HG02763 (cell line): ENCODE data around the gene RAB11FIP4.
"Not testable (repeated sequence)": the region's sequence is repeated elsewhere in the genome, so short reads cannot be mapped to it uniquely, and the experiment has no call there.

Experiments used
- ATAC-seq: cut with Tn5 transposase; IDR thresholded peaks from one replicate; pipeline ENCODE4 v1.9.1; 2021; ENCODE audit warnings: mild to moderate bottlenecking, moderate library complexity; ENCODE audit not compliant: unreplicated experiment

RAB11FIP4 gene

GRCh38 chr17:31391496-31391949, at the start of gene RAB11FIP4:
Gene RAB11FIP4 (plus strand): TSS chr17:31391675. CDS start chr17:31391853, 178 bp downstream.
- ATAC-seq, result no peak

DNA sequence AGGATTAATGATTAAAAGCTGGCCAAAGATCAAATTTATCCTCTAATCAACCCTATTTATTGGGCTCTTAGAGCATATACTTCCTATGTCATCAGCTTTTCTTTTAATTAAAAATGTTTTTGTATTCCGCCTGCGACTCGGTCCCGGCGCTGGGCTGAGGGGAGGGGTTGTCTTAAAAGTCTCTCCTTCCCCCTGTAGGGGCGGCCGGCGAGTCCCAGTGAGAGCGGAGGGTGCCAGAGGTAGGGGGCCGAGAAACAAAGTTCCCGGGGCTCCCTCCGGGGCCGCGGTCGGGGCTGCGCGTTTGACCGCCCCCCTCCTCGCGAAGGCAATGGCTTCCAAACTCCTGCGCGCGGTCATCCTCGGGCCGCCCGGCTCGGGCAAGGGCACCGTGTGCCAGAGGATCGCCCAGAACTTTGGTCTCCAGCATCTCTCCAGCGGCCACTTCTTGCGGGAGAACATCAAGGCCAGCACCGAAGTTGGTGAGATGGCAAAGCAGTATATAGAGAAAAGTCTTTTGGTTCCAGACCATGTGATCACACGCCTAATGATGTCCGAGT, 46.2 kb upstream of the RAB11FIP4 start:
- not testable (repeated sequence) for ATAC-seq

GRCh38 chr17:31349454-31349853, 42.0 kb upstream of the RAB11FIP4 start:
- ATAC-seq, result no peak

DNA sequence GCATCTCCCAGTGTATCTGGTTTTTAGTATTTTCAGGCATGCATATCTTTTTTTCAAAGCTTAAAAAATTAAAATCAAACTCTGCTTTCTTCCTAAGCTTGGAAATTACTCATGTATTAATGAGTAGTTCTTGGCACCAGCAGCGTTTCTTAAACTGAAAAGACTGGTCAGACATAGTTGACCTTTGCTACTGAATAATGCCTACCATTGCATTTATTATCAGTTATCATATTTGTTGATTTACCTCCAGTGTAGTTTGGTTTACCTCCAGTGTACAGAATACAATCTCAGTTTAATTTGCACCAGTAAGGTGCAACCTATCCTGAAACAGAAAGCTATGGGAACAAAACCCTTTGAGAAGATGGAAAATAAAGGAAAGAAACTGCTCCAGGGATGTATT, 35.5 kb upstream of the RAB11FIP4 start:
- no peak for ATAC-seq

GRCh38 chr17:31357091-31357490, 34.4 kb upstream of the RAB11FIP4 start:
- ATAC-seq, result no peak

GRCh38 chr17:31357839-31358394, 33.6 kb upstream of the RAB11FIP4 start:
- no peak for ATAC-seq

GRCh38 chr17:31364012-31364411, 27.5 kb upstream of the RAB11FIP4 start:
- ATAC-seq, result no peak

DNA sequence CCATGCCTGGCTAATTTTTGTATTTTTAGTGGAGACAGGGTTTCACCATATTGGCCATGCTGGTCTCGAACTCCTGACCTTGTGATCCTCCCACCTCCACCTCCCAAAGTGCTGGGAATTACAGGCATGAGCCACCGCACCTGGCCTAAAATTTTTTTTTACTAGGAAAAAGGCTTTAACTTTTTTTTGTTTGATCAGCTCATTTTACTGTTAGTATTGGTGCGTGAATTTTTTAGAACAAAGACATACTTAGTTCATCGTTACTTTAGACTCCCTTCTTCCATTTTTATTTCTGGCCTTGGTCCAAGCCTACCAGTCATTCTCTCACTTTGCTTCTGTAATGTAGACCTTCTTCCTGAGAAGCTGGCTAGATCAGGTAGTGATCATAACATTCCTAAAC, 25.4 kb upstream of the RAB11FIP4 start:
- ATAC-seq, result no peak

DNA sequence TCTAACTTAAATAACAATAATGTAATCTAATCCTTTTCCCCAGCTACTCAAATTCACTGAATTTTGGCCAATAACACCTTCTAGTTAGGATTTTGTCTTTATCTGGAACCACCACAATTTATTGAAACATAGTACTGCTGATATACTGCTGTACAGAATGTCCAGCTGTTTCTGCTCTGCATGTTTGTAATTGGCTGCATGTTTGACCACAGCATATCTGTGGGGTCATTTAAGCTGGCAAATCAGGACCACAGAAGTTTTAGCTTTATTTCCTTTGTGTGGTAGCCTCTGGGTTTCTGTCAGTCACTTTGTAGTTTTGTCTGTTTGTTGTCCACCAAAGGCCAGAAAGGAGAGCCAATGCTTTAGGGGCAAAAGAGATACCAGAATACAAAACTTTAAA, 22.2 kb upstream of the RAB11FIP4 start:
- no peak for ATAC-seq

- ATAC-seq, result no peak
Measured at GRCh38 chr17:31371511-31372097, 19.9 kb upstream of the RAB11FIP4 start.

DNA sequence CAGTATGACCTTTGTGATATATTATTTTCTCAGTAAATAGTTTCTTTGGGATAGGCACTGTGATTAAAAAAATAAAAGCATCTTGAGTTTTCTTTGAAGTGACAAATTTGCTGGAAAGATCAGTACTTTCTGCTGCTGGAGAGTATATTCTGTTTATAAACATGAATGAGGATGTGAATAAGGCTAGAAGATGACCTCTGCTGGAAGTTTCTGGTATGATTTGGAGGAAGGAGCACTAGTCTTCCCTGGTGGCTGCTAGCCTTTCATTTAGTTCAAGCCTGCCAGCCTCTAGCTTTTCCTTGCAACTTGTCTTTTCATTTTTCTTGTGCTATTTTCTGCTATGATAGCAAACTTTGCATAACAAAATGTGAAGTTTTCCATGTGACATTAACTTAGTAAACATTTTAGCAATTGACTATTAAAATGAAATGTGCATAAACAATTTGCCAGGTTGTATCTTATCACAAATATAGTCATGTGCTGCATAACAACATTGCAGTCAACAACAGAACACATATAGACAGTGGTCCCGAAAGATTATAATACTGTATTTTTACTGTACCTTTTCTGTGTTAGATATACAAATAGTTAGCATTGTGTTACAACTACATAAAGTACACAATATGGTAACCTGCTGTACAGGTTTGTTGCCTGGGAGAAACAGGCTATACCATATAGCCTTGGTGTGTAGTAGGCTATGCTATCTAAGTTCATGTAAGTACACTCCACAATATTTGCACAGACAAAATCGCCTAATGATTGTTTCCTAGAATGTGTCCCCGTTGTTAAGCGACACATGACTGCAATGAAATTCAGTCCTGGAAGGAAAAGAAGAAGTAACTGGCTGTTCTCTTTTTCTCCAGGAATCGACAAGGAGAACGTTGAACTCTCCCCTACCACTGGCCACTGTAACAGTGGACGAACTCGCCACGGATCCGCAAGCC, 18.1 kb upstream of the RAB11FIP4 start:
- ATAC-seq, result no peak

DNA sequence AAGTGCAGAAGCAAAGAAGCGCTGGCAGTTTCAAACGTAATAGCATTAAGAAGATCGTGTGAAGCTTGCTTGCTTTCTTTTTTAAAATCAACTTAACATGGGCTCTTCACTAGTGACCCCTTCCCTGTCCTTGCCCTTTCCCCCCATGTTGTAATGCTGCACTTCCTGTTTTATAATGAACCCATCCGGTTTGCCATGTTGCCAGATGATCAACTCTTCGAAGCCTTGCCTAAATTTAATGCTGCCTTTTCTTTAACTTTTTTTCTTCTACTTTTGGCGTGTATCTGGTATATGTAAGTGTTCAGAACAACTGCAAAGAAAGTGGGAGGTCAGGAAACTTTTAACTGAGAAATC, 17.4 kb upstream of the RAB11FIP4 start:
- no peak for ATAC-seq

- no peak for ATAC-seq
Measured at GRCh38 chr17:31374503-31374902, 17.0 kb upstream of the RAB11FIP4 start.

- ATAC-seq, result no peak
Measured at GRCh38 chr17:31378638-31379037, 12.8 kb upstream of the RAB11FIP4 start.

- no peak for ATAC-seq
Measured at GRCh38 chr17:31379597-31380205, 11.8 kb upstream of the RAB11FIP4 start.

DNA sequence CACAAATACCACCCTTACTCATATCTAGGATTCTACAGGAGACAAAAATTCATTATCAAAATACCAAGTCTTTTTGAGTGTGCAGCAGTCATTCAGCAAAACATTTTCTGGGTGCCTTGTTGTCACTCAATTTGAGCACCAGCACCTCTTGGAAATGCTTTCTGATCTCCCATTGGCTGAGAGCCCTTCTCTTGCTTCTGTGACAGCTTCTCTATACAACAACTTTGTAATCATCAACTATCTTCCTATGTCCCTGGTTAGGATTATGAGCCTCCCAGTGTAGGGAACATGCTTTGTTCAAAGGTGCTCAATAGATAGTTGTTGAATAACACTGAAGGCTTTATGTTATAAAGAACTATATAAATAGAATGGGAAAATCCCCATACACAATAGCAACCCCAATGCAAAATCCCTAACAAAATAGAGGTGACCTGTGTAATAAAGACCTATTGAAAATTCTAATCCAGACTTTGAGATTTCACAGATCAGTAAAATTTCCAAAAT, 10.3 kb upstream of the RAB11FIP4 start:
- no peak for ATAC-seq

DNA sequence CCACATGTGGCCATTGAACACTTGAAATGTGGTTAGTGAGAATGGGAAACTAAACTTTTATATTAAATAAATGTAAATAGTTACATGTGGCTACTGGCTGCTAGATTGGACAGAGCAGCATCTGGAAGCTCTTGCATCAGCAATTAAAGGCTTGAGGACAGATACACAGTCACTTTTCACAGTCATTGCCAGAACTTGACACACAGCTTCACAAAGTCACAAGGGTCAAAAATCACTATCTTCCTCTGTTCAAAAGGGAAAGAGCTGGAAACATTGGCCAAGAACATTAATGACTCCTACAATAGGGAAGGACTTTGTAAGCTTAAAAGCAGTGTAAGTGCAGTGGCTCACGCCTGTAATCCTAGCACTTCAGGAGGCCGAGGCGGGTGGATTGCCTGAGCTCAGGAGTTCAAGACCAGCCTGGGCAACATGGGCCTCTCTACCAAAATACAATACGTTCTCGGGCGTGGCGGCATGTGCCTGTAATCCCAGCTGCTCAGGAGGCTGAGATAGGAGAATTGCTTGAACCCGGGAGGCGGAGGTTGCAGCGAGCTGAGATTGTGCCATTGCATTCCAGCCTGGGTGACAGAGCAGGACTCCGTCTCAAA, 8.7 kb upstream of the RAB11FIP4 start:
- not testable (repeated sequence) for ATAC-seq

DNA sequence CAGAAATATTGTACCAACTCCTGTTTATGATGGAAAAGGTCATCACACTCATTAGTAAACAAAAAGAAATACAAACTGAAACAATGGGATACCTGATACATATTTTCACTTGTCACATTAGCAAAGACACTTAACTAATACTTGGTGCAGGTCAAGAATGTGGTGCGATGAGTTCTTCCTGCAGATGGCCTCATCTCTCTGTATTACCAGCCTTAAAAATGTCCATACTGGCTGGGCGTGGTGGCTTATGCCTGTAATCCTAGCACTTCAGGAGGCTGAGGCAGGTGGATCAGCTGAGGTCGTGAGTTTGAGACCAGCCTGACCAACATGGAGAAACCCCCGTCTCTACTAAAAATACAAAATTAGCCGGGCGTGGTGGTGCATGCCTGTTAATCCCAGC, 8.0 kb upstream of the RAB11FIP4 start:
- ATAC-seq, result not testable (repeated sequence)

DNA sequence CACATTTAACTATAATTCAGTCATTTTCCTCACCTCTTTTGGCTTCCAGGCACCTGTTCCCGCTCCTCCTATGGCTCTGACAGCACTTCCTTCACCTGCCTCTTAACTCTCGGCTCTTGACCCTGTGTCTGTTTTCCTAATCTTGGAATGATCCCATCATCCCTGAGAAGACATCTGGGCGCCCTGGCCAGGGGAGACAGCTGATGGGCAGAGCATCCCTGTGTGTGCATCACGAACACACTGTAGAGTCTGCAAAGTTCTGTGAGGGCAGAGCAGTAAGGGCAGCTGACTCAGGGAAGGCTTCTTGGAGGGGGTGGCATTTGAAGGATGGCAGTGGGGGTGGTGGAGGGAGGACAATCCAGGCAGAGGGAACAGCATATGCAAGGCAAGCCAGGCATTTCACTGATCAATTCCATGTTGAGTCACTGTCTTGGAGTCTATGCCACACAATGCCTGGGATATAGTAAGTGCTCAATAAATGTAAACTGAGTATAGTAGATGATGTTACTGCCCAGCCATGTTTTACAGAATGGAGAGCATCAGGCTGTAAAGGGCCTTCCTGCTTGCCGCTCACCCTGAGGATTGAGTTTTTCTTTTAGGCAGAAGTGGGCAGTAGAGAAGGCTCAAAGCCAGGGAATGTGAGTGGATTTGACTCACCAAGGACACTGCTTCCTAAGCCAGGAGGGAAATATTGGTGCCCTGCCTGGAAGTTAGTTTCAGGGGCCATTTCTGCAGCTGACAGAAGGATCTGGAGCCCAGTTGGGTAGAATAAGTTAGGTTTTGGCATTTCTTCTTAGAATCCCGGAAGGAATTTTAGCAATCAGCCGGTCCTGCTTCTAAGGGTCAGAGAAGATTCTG, 5.8 kb upstream of the RAB11FIP4 start:
- ATAC-seq, result no peak
